SHP77 treated with DMSO at 0.1 percent for 48 hours (cell line): Measurements from ENCODE around the gene CDK2.
"Not testable (repeated sequence)": the region's sequence is repeated elsewhere in the genome, so short reads cannot be mapped to it uniquely, and the experiment has no call there.

ENCODE experiments used
- DNase-seq: peaks from one replicate; lab custom pipeline; 2025; lab: John Stamatoyannopoulos, UW

CDK2 gene

GRCh38 chr12:55966408-55967281, at the start of gene CDK2:
Gene CDK2 (plus strand): TSS chr12:55966830. CDS start chr12:55967009, 179 bp downstream.
- DNase-seq: peak; percentile 68

GRCh38 chr12:55919032-55919431, 47.6 kb upstream of the CDK2 start:
- not testable (repeated sequence) for DNase-seq

- DNase-seq: no peak
These were observed 44.5 kb upstream of the CDK2 start for GRCh38 chr12:55922126-55922525.

- not testable (repeated sequence) for DNase-seq
These were observed 43.0 kb upstream of the CDK2 start for GRCh38 chr12:55923648-55924047.

- DNase-seq: no peak
These were observed 41.3 kb upstream of the CDK2 start for GRCh38 chr12:55925371-55925770.

GRCh38 chr12:55925870-55926737, 40.5 kb upstream of the CDK2 start:
- DNase-seq: no peak

- DNase-seq: peak; percentile 92
These were observed 39.7 kb upstream of the CDK2 start for GRCh38 chr12:55926738-55927587.

GRCh38 chr12:55927588-55928502, 38.8 kb upstream of the CDK2 start, which contains the start of gene PYM1:
Gene PYM1 (minus strand): TSS chr12:55927894. CDS start chr12:55927761, 133 bp downstream.
- peak; percentile 48 for DNase-seq

GRCh38 chr12:55929306-55929791, 37.3 kb upstream of the CDK2 start:
- DNase-seq: no peak

- peak; percentile 62 for DNase-seq
These were observed 35.8 kb upstream of the CDK2 start, which contains the start of gene DGKA for GRCh38 chr12:55930771-55931316. Gene DGKA (plus strand): TSS chr12:55931162. CDS start chr12:55936504, 5,342 bp downstream.

GRCh38 chr12:55931317-55931779, 35.3 kb upstream of the CDK2 start:
- DNase-seq: peak; percentile 2

GRCh38 chr12:55931780-55932550, 34.7 kb upstream of the CDK2 start:
- DNase-seq: no peak

GRCh38 chr12:55932551-55932910, 34.1 kb upstream of the CDK2 start:
- DNase-seq: no peak

- DNase-seq: no peak
These were observed 33.3 kb upstream of the CDK2 start for GRCh38 chr12:55933169-55933798.

- DNase-seq: no peak
These were observed 32.6 kb upstream of the CDK2 start for GRCh38 chr12:55933799-55934742.

- no peak for DNase-seq
These were observed 31.9 kb upstream of the CDK2 start for GRCh38 chr12:55934773-55935172.

- no peak for DNase-seq
These were observed 30.9 kb upstream of the CDK2 start for GRCh38 chr12:55935738-55936151.

GRCh38 chr12:55937981-55938380, 28.6 kb upstream of the CDK2 start:
- no peak for DNase-seq
